ENCODE data around the gene NUCB1. TPM values are rescaled to one million over a fixed set of nuclear protein-coding genes. Genes with fewer than 3 reads are reported as not detected.
A peak's percentile ranks its signal among the peaks of the same experiment; 100 is the strongest.

The NUCB1 gene
- total and polyA plus RNA-seq, 9 of the 15 experiments (the other 6 are each of a cell fraction or from before 2014, with no cell fraction given): 3.1 to 153 (median 71.7) TPM

DNA sequence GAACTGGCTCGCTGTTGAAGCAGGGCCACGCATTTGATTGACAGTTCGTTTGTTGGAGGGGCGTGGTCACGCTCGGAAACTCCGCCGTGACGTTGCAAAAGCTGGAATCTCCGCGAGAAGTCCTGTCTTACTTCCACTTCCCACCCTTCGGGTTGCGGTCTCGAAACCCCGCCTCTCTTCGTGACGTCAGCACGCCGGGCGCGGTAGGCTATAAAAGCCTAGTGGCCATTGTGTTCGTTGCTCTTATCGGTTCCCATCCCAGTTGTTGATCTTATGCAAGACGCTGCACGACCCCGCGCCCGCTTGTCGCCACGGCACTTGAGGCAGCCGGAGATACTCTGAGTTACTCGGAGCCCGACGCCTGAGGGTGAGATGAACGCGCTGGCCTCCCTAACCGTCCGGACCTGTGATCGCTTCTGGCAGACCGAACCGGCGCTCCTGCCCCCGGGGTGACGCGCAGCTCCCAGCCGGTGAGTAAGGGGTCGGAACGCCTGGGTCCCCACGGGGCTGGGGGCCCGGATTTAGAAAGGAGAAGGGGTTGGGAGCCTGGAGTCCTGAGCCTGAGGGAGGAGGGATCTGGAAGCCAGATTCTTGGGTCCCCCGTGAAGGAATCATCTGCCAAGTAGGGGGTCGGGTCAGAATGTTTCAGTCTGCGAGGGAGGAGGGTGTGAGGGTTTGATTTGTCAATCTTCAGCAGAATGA, 27.8 kb upstream of the NUCB1 start, which contains the start of gene PPP1R15A (continued):
- peak; percentile 98 for TF ChIP-seq FOXK1 (CRISPR knock-in tag; IDR thresholded peaks at IDR 0.05; ENCODE audit: borderline replicate concordance)
- TF ChIP-seq BRD9 (IDR thresholded peaks at IDR 0.05; ENCODE audit: low read depth, partially characterized antibody): peak; percentile 85
- no peak; the same call in 1 of the 2 replicates for TF ChIP-seq XRCC5 (IDR thresholded peaks at IDR 0.05; ENCODE audit: low read depth, low read length)
- TF ChIP-seq, protein P1, sequence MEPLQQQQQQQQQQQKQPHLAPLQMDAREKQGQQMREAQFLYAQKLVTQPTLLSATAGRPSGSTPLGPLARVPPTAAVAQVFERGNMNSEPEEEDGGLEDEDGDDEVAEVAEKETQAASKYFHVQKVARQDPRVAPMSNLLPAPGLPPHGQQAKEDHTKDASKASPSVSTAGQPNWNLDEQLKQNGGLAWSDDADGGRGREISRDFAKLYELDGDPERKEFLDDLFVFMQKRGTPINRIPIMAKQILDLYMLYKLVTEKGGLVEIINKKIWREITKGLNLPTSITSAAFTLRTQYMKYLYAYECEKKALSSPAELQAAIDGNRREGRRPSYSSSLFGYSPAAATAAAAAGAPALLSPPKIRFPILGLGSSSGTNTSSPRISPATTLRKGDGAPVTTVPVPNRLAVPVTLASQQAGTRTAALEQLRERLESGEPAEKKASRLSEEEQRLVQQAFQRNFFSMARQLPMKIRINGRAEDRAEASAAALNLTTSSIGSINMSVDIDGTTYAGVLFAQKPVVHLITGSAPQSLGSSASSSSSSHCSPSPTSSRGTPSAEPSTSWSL (CRISPR knock-in tag; IDR thresholded peaks at IDR 0.05; ENCODE audit: borderline replicate concordance): no peak
- TF ChIP-seq, protein P2, sequence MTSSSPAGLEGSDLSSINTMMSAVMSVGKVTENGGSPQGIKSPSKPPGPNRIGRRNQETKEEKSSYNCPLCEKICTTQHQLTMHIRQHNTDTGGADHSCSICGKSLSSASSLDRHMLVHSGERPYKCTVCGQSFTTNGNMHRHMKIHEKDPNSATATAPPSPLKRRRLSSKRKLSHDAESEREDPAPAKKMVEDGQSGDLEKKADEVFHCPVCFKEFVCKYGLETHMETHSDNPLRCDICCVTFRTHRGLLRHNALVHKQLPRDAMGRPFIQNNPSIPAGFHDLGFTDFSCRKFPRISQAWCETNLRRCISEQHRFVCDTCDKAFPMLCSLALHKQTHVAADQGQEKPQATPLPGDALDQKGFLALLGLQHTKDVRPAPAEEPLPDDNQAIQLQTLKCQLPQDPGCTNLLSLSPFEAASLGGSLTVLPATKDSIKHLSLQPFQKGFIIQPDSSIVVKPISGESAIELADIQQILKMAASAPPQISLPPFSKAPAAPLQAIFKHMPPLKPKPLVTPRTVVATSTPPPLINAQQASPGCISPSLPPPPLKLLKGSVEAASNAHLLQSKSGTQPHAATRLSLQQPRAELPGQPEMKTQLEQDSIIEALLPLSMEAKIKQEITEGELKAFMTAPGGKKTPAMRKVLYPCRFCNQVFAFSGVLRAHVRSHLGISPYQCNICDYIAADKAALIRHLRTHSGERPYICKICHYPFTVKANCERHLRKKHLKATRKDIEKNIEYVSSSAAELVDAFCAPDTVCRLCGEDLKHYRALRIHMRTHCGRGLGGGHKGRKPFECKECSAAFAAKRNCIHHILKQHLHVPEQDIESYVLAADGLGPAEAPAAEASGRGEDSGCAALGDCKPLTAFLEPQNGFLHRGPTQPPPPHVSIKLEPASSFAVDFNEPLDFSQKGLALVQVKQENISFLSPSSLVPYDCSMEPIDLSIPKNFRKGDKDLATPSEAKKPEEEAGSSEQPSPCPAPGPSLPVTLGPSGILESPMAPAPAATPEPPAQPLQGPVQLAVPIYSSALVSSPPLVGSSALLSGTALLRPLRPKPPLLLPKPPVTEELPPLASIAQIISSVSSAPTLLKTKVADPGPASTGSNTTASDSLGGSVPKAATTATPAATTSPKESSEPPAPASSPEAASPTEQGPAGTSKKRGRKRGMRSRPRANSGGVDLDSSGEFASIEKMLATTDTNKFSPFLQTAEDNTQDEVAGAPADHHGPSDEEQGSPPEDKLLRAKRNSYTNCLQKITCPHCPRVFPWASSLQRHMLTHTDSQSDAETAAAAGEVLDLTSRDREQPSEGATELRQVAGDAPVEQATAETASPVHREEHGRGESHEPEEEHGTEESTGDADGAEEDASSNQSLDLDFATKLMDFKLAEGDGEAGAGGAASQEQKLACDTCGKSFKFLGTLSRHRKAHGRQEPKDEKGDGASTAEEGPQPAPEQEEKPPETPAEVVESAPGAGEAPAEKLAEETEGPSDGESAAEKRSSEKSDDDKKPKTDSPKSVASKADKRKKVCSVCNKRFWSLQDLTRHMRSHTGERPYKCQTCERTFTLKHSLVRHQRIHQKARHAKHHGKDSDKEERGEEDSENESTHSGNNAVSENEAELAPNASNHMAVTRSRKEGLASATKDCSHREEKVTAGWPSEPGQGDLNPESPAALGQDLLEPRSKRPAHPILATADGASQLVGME (CRISPR knock-in tag; IDR thresholded peaks at IDR 0.05): no peak
- TF ChIP-seq, protein P3, sequence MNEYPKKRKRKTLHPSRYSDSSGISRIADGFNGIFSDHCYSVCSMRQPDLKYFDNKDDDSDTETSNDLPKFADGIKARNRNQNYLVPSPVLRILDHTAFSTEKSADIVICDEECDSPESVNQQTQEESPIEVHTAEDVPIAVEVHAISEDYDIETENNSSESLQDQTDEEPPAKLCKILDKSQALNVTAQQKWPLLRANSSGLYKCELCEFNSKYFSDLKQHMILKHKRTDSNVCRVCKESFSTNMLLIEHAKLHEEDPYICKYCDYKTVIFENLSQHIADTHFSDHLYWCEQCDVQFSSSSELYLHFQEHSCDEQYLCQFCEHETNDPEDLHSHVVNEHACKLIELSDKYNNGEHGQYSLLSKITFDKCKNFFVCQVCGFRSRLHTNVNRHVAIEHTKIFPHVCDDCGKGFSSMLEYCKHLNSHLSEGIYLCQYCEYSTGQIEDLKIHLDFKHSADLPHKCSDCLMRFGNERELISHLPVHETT (CRISPR knock-in tag; conservative IDR thresholded peaks at IDR 0.05 in 1 of 2, IDR thresholded peaks at IDR 0.05 in 1 of 2): peak in 1 of 2 experiments; percentile 58; a peak in 1 of 4 replicates
- no peak for TF ChIP-seq RFX1 (IDR thresholded peaks at IDR 0.05)
- no peak for TF ChIP-seq ZNF77 (CRISPR knock-in tag; IDR thresholded peaks at IDR 0.05)
- peak; percentile 99 for TF ChIP-seq SMAD1 (IDR thresholded peaks at IDR 0.05; ENCODE audit: low read depth, low read length, partially characterized antibody)
- peak; percentile 78 for TF ChIP-seq NCOR1 (IDR thresholded peaks at IDR 0.05)
- TF ChIP-seq, protein P4, sequence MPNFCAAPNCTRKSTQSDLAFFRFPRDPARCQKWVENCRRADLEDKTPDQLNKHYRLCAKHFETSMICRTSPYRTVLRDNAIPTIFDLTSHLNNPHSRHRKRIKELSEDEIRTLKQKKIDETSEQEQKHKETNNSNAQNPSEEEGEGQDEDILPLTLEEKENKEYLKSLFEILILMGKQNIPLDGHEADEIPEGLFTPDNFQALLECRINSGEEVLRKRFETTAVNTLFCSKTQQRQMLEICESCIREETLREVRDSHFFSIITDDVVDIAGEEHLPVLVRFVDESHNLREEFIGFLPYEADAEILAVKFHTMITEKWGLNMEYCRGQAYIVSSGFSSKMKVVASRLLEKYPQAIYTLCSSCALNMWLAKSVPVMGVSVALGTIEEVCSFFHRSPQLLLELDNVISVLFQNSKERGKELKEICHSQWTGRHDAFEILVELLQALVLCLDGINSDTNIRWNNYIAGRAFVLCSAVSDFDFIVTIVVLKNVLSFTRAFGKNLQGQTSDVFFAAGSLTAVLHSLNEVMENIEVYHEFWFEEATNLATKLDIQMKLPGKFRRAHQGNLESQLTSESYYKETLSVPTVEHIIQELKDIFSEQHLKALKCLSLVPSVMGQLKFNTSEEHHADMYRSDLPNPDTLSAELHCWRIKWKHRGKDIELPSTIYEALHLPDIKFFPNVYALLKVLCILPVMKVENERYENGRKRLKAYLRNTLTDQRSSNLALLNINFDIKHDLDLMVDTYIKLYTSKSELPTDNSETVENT (CRISPR knock-in tag; IDR thresholded peaks at IDR 0.05): peak; percentile 89
- TF ChIP-seq, protein P5, sequence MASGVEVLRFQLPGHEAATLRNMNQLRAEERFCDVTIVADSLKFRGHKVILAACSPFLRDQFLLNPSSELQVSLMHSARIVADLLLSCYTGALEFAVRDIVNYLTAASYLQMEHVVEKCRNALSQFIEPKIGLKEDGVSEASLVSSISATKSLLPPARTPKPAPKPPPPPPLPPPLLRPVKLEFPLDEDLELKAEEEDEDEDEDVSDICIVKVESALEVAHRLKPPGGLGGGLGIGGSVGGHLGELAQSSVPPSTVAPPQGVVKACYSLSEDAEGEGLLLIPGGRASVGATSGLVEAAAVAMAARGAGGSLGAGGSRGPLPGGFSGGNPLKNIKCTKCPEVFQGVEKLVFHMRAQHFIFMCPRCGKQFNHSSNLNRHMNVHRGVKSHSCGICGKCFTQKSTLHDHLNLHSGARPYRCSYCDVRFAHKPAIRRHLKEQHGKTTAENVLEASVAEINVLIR (CRISPR knock-in tag; IDR thresholded peaks at IDR 0.05): peak; percentile 83
- peak; percentile 74 for TF ChIP-seq GABPB1 (CRISPR knock-in tag; IDR thresholded peaks at IDR 0.05)
- no peak for TF ChIP-seq BMI1 (IDR thresholded peaks at IDR 0.05; ENCODE audit: low read length)
